Endothelial cell of umbilical vein (primary cell): Measurements from ENCODE around the gene KCNK1.

Experiments used
- CTCF ChIP-seq, 2 donors: IDR thresholded peaks; 1 replicate in 1 of 2; 2 replicates in 1 of 2; pipeline ENCODE4 v1.5.1; 2011; ENCODE audit warnings: low read length in 2 of 2, mild to moderate bottlenecking in 2 of 2, moderate library complexity in 2 of 2, control low read depth in 1 of 2, inconsistent platforms in 1 of 2, low read depth in 1 of 2; ENCODE audit not compliant: insufficient read depth in 1 of 2; ENCODE audit errors: extremely low read depth in 1 of 2
- EZH2 ChIP-seq: IDR thresholded peaks from 2 replicates; pipeline ENCODE4 v1.6.1; 2012; ENCODE audit warnings: borderline replicate concordance, low read depth, mild to moderate bottlenecking, moderate library complexity, low read length, inconsistent platforms; ENCODE audit not compliant: severe bottlenecking
- POLR2A ChIP-seq: IDR thresholded peaks from 2 replicates; pipeline ENCODE4 v1.6.1; 2012; ENCODE audit warnings: low read depth, mild to moderate bottlenecking, control low read depth, low read length
- POLR2AphosphoS5 ChIP-seq: IDR thresholded peaks from 2 replicates; pipeline ENCODE4 v1.6.1; 2012; ENCODE audit warnings: low read depth, mild to moderate bottlenecking, control low read depth, low read length, moderate library complexity; ENCODE audit not compliant: insufficient read depth

DNA sequence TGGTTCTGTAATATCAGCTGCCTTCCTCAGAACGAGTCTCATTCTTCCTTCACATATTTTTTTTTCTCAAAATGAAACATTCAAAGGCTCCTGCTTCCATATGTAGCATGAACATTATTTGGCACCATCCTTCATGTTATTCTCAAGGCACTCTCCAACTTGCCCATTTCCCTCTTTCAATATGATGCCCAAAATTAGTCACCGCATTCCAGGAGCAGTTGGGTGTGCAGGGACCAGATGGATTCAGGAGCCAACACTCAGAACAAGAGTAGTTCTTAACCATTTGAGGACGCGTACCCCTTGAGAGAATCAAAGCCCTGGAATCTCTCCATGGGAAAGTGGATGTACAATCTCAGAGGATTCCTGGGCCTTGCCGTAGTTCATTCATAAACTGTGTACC is 50.3 kb downstream of the KCNK1 start:
- TF ChIP-seq CTCF (IDR thresholded peaks at IDR 0.05; ENCODE audit: extremely low read depth in 1 of 2, insufficient read depth in 1 of 2, low read depth in 1 of 2, low read length in 2 of 2) (no peak), EZH2 (no peak), POLR2A (no peak), POLR2AphosphoS5 (no peak)
